ENCODE data around the gene ELFN1. TPM values are rescaled to one million over a fixed set of nuclear protein-coding genes. Genes with fewer than 3 reads are reported as not detected.

The ELFN1 gene
- total RNA-seq, 2 experiments from 2014 or later, result 0.20 to 0.36 TPM

- intact Hi-C loops (cut with micrococcal nuclease), result no loop called here
- Mint-ChIP-seq H3K27me3 (peaks cover 36% of the 10 kb centered on the region), H3K4me3 (peak overlapping the region; percentile 47), H3K9me3 (no peaks in the 10 kb centered on the region), H3K36me3 (ENCODE audit: low read depth) (no peaks in the 10 kb centered on the region), H3K4me1 (ENCODE audit: low read depth) (peaks cover 5% of the 10 kb centered on the region), H3K27ac (no peak overlapping the region)
- DNase-seq (peak; percentile 10), ATAC-seq (no peak)
- no peak for TF ChIP-seq CTCF (IDR thresholded peaks at IDR 0.05)
- ChIA-PET POLR2A (no interaction called here), CTCF (interaction anchor here (2.0 kb wide), 1 partner anchor 43 kb away, joined by 6 read pairs; no protein-coding TSS in a partner anchor)
Measured at GRCh38 chr7:1666823-1667565, 3.1 kb upstream of the ELFN1 start.

GRCh38 chr7:1667566-1668395 is 2.3 kb upstream of the ELFN1 start:
- DNase-seq, result no peak
- no peak for TF ChIP-seq CTCF (IDR thresholded peaks at IDR 0.05)
- Mint-ChIP-seq H3K4me1 (ENCODE audit: low read depth) (peaks cover 5% of the 10 kb centered on the region), H3K9me3 (no peaks in the 10 kb centered on the region), H3K4me3 (no peak overlapping the region), H3K27ac (no peak overlapping the region), H3K36me3 (ENCODE audit: low read depth) (no peaks in the 10 kb centered on the region), H3K27me3 (peaks cover 36% of the 10 kb centered on the region)
- intact Hi-C loops (cut with micrococcal nuclease), result no loop called here
- POLR2A ChIA-PET, result no interaction called here
- CTCF ChIA-PET, result interaction anchor here (2.0 kb wide), 1 partner anchor 42 kb away, joined by 6 read pairs; no protein-coding TSS in a partner anchor
- ATAC-seq, result no peak

- intact Hi-C loops (cut with micrococcal nuclease), result no loop called here
- Mint-ChIP-seq H3K27ac (no peak overlapping the region), H3K4me1 (ENCODE audit: low read depth) (peaks cover 5% of the 10 kb centered on the region), H3K27me3 (peaks cover 32% of the 10 kb centered on the region), H3K4me3 (no peak overlapping the region), H3K36me3 (ENCODE audit: low read depth) (no peaks in the 10 kb centered on the region), H3K9me3 (no peaks in the 10 kb centered on the region)
- POLR2A ChIA-PET, result no interaction called here
- no peak for TF ChIP-seq CTCF (IDR thresholded peaks at IDR 0.05)
- ATAC-seq (no peak), DNase-seq (peak; percentile 10)
- CTCF ChIA-PET, result interaction anchor here (2.0 kb wide), 1 partner anchor 41 kb away, joined by 6 read pairs; no protein-coding TSS in a partner anchor
Measured at GRCh38 chr7:1668396-1669063, 1.5 kb upstream of the ELFN1 start.

GRCh38 chr7:1669064-1669951 is 769 bp upstream of the ELFN1 start:
- Mint-ChIP-seq H3K4me3 (no peak overlapping the region), H3K36me3 (ENCODE audit: low read depth) (no peaks in the 10 kb centered on the region), H3K27me3 (peaks cover 31% of the 10 kb centered on the region), H3K4me1 (ENCODE audit: low read depth) (peaks cover 5% of the 10 kb centered on the region), H3K27ac (no peak overlapping the region), H3K9me3 (no peaks in the 10 kb centered on the region)
- ChIA-PET POLR2A (no interaction called here), CTCF (interaction anchor here (2.0 kb wide), 1 partner anchor 41 kb away, joined by 6 read pairs; no protein-coding TSS in a partner anchor)
- intact Hi-C loops (cut with micrococcal nuclease), result no loop called here
- no peak for ATAC-seq
- peak; percentile 18 for DNase-seq
- no peak for TF ChIP-seq CTCF (IDR thresholded peaks at IDR 0.05)

Measured in activated CD8-positive, alpha-beta T cell treated with anti-CD3 and anti-CD28 coated beads for 36 hours (primary cell).